ENCODE results near the gene TTC39C.

DNA sequence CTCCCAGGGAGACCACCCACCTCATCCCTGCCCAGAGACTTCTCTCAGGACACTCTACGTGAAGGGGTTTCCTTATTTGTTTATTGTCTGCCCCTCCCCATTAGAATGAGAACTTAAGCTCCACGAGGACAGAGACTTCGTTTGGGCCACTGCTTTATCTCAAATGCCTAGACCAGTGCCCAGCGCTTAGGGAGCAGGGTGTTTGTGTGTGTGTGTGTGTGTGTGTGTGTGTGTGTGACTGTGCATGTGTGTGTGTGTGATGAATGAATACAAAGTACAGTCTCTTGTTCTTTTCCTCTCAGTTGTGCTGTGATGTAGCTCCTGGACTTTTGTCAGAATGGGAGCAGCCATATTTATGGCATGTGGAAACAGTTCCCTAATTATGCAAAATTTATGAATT lies 89.9 kb downstream of the TTC39C start:
- no peak for TF ChIP-seq YY1 (IDR thresholded peaks at IDR 0.05; ENCODE audit: insufficient read depth, insufficient read length)
- TF ChIP-seq ZNF274 (IDR thresholded peaks at IDR 0.05; ENCODE audit: low read depth, low read length) = no peak

Data from NT2/D1 (cell line).